Activated CD4-positive, alpha-beta memory T cell treated with anti-CD3 and anti-CD28 coated beads, Interleukin-2, amount 10 ng/mL, durations not matched to agents 7 days and 5 days (primary cell): Measurements from ENCODE around the gene CFAP97D2. TPM values are rescaled to one million over a fixed set of nuclear protein-coding genes. Genes with fewer than 3 reads are reported as not detected.
A peak's percentile ranks its signal among the peaks of the same experiment; 100 is the strongest.
"Not testable (repeated sequence)": the region's sequence is repeated elsewhere in the genome, so short reads cannot be mapped to it uniquely, and the experiment has no call there.

Experiments used
- CTCF ChIA-PET: fragments of 350-600 bp; sonication (Branson Sonifier 250); formaldehyde crosslinking; loops from one replicate; lab custom pipeline; 2021; ENCODE audit warnings: antibody characterized with exemption, inconsistent platforms; lab: Charles Lee
- POLR2A ChIA-PET: fragments of 350-600 bp; sonication (Branson Sonifier 250); formaldehyde crosslinking; loops from one replicate; lab custom pipeline; 2021; ENCODE audit warnings: antibody characterized with exemption; lab: Charles Lee
- DNase-seq: peaks from one replicate; pipeline ENCODE4 v3.0.0-alpha.2; 2020
- H3K27ac Mint-ChIP-seq: one replicate; pipeline ENCODE4 v1.8.0; 2021; ENCODE audit warnings: mild to moderate bottlenecking, mixed read lengths
- H3K27me3 Mint-ChIP-seq: one replicate; pipeline ENCODE4 v1.8.0; 2021; ENCODE audit warnings: mixed read lengths
- H3K36me3 Mint-ChIP-seq: one replicate; pipeline ENCODE4 v1.8.0; 2021; ENCODE audit warnings: low read depth, mixed read lengths
- H3K4me1 Mint-ChIP-seq: one replicate; pipeline ENCODE4 v1.8.0; 2021; ENCODE audit warnings: mixed read lengths
- H3K4me3 Mint-ChIP-seq: one replicate; pipeline ENCODE4 v1.8.0; 2021; ENCODE audit warnings: mild to moderate bottlenecking, mixed read lengths
- H3K9me3 Mint-ChIP-seq: one replicate; pipeline ENCODE4 v1.8.0; 2021; ENCODE audit warnings: mixed read lengths
- total RNA-seq, 2 experiments: library from RNA; stranded (reverse); gene quantifications; one replicate each; pipeline ENCODE4 v1.2.3, GENCODE V29; 2021

CFAP97D2 gene
- total RNA-seq, 2 experiments from 2014 or later, result not detected

DNA sequence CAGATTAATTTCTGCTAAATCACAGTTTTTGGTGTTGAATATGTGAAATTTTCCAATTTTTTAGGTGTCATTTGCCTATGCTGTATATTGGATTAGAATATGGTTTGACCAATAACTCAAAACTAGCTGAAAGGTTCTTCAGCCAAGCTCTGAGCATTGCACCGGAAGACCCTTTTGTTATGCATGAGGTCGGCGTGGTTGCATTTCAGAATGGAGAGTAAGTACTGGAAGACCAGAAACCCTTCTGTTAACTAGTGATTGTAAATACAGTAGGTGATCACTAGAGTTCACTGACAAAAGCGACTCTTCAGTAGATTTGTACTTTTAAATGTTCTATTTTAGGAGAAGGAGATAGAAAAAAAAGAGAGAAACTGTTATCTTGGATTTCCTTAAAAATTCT, 78.0 kb downstream of the CFAP97D2 start:
- H3K36me3 Mint-ChIP-seq, result peaks cover 71% of the 10 kb centered on the region
- no peak overlapping the region for H3K4me3 Mint-ChIP-seq
- H3K27me3 Mint-ChIP-seq, result no peaks in the 10 kb centered on the region
- H3K27ac Mint-ChIP-seq, result no peak overlapping the region
- H3K9me3 Mint-ChIP-seq, result no peaks in the 10 kb centered on the region
- DNase-seq, result no peak
- H3K4me1 Mint-ChIP-seq, result peaks cover 21% of the 10 kb centered on the region
- ChIA-PET POLR2A (interaction anchor here (1.7 kb wide), 1 partner anchor 12 kb away, joined by 5 read pairs; no protein-coding TSS in a partner anchor), CTCF (interaction anchor here (1.1 kb wide), 1 partner anchor 13 kb away, joined by 3 read pairs; no protein-coding TSS in a partner anchor)

- CTCF ChIA-PET, result no interaction called here
- Mint-ChIP-seq H3K36me3 (peaks cover 83% of the 10 kb centered on the region), H3K27ac (no peak overlapping the region), H3K9me3 (no peaks in the 10 kb centered on the region), H3K4me1 (peaks cover 37% of the 10 kb centered on the region), H3K27me3 (no peaks in the 10 kb centered on the region), H3K4me3 (no peak overlapping the region)
- no peak for DNase-seq
- POLR2A ChIA-PET, result interaction anchor here (0.6 kb wide), 1 partner anchor 1048 kb away, joined by 4 read pairs; no protein-coding TSS in a partner anchor
Measured at GRCh38 chr13:114258589-114258988, 79.5 kb downstream of the CFAP97D2 start.

- Mint-ChIP-seq H3K9me3 (no peaks in the 10 kb centered on the region), H3K4me1 (peaks cover 40% of the 10 kb centered on the region), H3K4me3 (no peak overlapping the region), H3K27me3 (no peaks in the 10 kb centered on the region), H3K36me3 (peaks cover 79% of the 10 kb centered on the region), H3K27ac (no peak overlapping the region)
- POLR2A ChIA-PET, result interaction anchor here (1.4 kb wide), 1 partner anchor 10 kb away, joined by 3 read pairs; no protein-coding TSS in a partner anchor
- DNase-seq, result no peak
- CTCF ChIA-PET, result no interaction called here
Measured at GRCh38 chr13:114259374-114259773, 80.3 kb downstream of the CFAP97D2 start.

- ChIA-PET CTCF (no interaction called here), POLR2A (interaction anchor here (1.4 kb wide), 1 partner anchor 11 kb away, joined by 3 read pairs; no protein-coding TSS in a partner anchor)
- peaks cover 43% of the 10 kb centered on the region for H3K4me1 Mint-ChIP-seq
- no peak overlapping the region for H3K27ac Mint-ChIP-seq
- no peaks in the 10 kb centered on the region for H3K27me3 Mint-ChIP-seq
- peaks cover 77% of the 10 kb centered on the region for H3K36me3 Mint-ChIP-seq
- H3K4me3 Mint-ChIP-seq, result no peak overlapping the region
- no peak for DNase-seq
- H3K9me3 Mint-ChIP-seq, result no peaks in the 10 kb centered on the region
Measured at GRCh38 chr13:114259974-114260373, 80.9 kb downstream of the CFAP97D2 start.

- no peaks in the 10 kb centered on the region for H3K27me3 Mint-ChIP-seq
- H3K4me3 Mint-ChIP-seq, result no peak overlapping the region
- H3K4me1 Mint-ChIP-seq, result peaks cover 50% of the 10 kb centered on the region
- H3K9me3 Mint-ChIP-seq, result no peaks in the 10 kb centered on the region
- peaks cover 78% of the 10 kb centered on the region for H3K36me3 Mint-ChIP-seq
- no peak for DNase-seq
- POLR2A ChIA-PET, result no interaction called here
- CTCF ChIA-PET, result no interaction called here
- H3K27ac Mint-ChIP-seq, result no peak overlapping the region
Measured at GRCh38 chr13:114260814-114261213, 81.8 kb downstream of the CFAP97D2 start.

DNA sequence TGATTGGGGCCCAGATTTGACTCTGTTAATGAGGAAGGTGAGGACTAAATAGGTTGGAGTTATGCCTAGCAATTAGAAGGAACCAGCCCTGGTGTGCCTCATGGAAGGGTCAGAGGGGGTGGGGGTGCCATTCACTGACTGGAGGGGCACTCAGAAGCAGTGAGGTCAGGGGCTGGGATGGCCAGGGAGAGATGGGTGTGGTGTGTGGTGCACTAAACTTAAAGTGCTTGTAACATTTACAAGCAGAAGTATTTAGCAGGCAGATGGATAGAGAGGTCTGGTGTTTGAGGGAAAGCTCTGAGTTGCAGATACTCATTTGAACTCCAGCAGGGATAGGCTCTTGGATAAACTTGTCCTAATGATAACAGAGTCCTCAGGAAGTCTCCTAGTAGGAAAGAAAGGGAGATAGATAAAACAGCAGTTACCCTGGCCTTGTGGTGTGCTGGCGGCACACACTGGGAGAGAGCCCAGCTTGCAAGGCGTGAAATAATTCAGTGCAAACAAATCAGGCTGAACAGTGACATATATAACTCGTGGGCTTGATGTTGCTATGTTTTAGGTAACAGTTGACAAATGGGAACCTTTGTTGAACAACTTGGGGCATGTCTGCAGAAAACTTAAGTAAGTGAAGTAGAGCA, 82.4 kb downstream of the CFAP97D2 start:
- Mint-ChIP-seq H3K36me3 (peaks cover 78% of the 10 kb centered on the region), H3K27me3 (no peaks in the 10 kb centered on the region), H3K4me3 (no peak overlapping the region), H3K4me1 (peaks cover 56% of the 10 kb centered on the region), H3K9me3 (no peaks in the 10 kb centered on the region), H3K27ac (peak overlapping the region; percentile 61)
- POLR2A ChIA-PET, result interaction anchor here (0.8 kb wide), 1 partner anchor 20 kb away, joined by 3 read pairs; the partner anchor contains the start of gene UPF3A
- CTCF ChIA-PET, result no interaction called here
- DNase-seq, result no peak

DNA sequence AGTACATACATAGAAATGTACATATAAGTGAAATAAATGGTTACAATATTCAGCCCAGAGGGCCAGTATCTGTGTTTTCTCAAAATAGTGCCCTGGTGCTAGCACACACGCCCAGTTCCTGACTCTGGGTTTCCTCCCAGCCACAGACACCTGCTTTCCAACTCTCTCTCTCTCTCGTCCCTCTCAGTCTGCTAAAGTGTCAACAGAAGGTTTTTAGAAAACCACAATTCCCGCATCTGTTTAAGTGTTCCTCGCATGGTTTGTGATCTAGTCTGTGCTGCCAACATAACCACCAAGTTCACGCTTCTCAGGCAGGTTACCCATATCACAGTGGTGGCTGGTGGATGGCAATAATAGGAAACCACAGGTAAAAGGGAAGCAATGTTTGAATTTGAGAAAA, 84.5 kb downstream of the CFAP97D2 start:
- peak; percentile 37 for DNase-seq

DNA sequence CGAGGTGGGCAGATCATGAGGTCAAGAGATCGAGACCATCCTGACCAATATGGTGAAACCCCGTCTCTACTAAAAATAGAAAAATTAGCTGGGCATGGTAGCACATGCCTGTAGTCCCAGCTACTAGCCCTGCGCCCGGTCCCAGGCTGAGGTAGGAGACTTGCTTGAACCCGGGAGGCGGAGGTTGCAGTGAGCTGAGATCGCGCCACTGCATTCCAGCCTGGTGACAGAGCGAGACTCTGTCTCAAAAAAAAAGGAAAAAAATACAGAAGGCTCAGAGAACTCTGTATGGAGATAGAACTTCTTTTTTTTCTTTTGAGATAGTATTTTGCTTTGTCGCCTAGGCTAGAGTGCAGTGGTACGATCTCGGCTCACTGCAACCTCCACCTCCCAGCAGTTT, 85.3 kb downstream of the CFAP97D2 start:
- POLR2A ChIA-PET, result interaction anchor here (1.2 to 6.6 kb wide), 2 partner anchors 16 to 77 kb away, joined by 3 to 59 read pairs; partner anchors contain the start of gene UPF3A
- not testable (repeated sequence) for H3K27me3 Mint-ChIP-seq

More for the DNA sequence above, 84.5 kb downstream of the CFAP97D2 start:
- CTCF ChIA-PET, result no interaction called here
- POLR2A ChIA-PET, result interaction anchor here (6.6 kb wide), 1 partner anchor 17 kb away, joined by 59 read pairs; the partner anchor contains the start of gene UPF3A
- Mint-ChIP-seq H3K27me3 (no peaks in the 10 kb centered on the region), H3K9me3 (no peaks in the 10 kb centered on the region), H3K4me1 (peaks cover 72% of the 10 kb centered on the region), H3K27ac (peak overlapping the region; percentile 77), H3K36me3 (peaks cover 83% of the 10 kb centered on the region), H3K4me3 (peak overlapping the region; percentile 12)

DNA sequence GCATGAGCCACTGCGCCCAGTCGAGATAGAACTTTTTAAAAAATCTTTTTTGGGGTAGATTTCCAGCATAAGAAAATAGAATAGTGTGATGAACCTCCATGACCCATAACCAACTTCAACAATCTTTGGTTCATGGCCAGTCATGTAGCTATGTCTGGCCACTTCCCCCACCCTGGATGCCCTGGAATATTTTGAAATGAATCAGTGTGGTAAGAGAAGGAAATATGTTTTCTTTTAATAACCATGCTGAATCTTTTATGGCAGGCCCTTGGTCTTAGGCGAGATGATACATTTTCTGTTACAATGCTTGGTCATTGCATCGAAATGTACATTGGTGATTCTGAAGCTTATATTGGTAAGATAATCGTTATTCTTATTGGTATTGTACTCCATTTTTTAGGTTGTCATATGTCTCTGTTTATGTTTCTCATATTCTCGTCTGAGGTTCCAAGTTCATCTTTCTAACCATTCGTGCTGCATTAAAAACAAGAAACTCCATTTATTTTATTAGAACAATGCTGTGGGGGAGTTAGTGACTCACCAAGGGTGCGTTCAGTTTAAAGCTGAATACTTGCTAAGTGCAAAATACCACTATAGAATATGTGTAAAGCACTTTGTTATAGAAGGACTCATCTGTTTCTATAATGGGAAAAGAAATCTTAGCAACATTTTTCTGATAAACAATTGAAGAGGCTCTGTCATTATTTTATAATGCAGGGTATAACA, 86.0 kb downstream of the CFAP97D2 start:
- H3K4me3 Mint-ChIP-seq, result no peak overlapping the region
- H3K27me3 Mint-ChIP-seq, result no peaks in the 10 kb centered on the region
- peaks cover 83% of the 10 kb centered on the region for H3K36me3 Mint-ChIP-seq
- no peak for DNase-seq
- ChIA-PET CTCF (no interaction called here), POLR2A (interaction anchor here (1.2 to 6.6 kb wide), 2 partner anchors 16 to 76 kb away, joined by 3 to 59 read pairs; partner anchors contain the start of gene UPF3A)
- peak overlapping the region; percentile 27 for H3K27ac Mint-ChIP-seq
- H3K9me3 Mint-ChIP-seq, result peaks cover 3% of the 10 kb centered on the region
- H3K4me1 Mint-ChIP-seq, result peaks cover 77% of the 10 kb centered on the region

More for the DNA sequence above, 85.3 kb downstream of the CFAP97D2 start:
- H3K9me3 Mint-ChIP-seq, H3K4me3 Mint-ChIP-seq, CTCF ChIA-PET, H3K27ac Mint-ChIP-seq, DNase-seq: not testable (repeated sequence)
- Mint-ChIP-seq H3K4me1 (peaks cover 79% of the 10 kb centered on the region), H3K36me3 (peaks cover 86% of the 10 kb centered on the region)

- peaks cover 71% of the 10 kb centered on the region for H3K4me1 Mint-ChIP-seq
- peaks cover 77% of the 10 kb centered on the region for H3K36me3 Mint-ChIP-seq
- ChIA-PET POLR2A (interaction anchor here (6.6 kb wide), 1 partner anchor 14 kb away, joined by 59 read pairs; the partner anchor contains the start of gene UPF3A), CTCF (no interaction called here)
- H3K27me3 Mint-ChIP-seq, result no peaks in the 10 kb centered on the region
- peaks cover 3% of the 10 kb centered on the region for H3K9me3 Mint-ChIP-seq
- DNase-seq, result no peak
- H3K4me3 Mint-ChIP-seq, result peak overlapping the region; percentile 56
- H3K27ac Mint-ChIP-seq, result peak overlapping the region; percentile 33
Measured at GRCh38 chr13:114266241-114266640, 87.2 kb downstream of the CFAP97D2 start.

- H3K9me3 Mint-ChIP-seq, result peaks cover 3% of the 10 kb centered on the region
- H3K4me1 Mint-ChIP-seq, result peaks cover 49% of the 10 kb centered on the region
- H3K27me3 Mint-ChIP-seq, result no peaks in the 10 kb centered on the region
- ChIA-PET CTCF (interaction anchor here (0.8 to 1.1 kb wide), 2 partner anchors 11 to 67 kb away, joined by 3 to 5 read pairs; no protein-coding TSS in a partner anchor), POLR2A (interaction anchor here (1.0 to 6.6 kb wide), 8 partner anchors 11 to 203 kb away, joined by 3 to 59 read pairs (median 4); partner anchors contain the start of gene UPF3A)
- peak overlapping the region; percentile 56 for H3K4me3 Mint-ChIP-seq
- H3K36me3 Mint-ChIP-seq, result peaks cover 73% of the 10 kb centered on the region
- peak; percentile 50 for DNase-seq
- peak overlapping the region; percentile 78 for H3K27ac Mint-ChIP-seq
Measured at GRCh38 chr13:114268344-114269280, 89.6 kb downstream of the CFAP97D2 start.

GRCh38 chr13:114269281-114269770, 90.3 kb downstream of the CFAP97D2 start:
- Mint-ChIP-seq H3K4me1 (peaks cover 46% of the 10 kb centered on the region), H3K9me3 (peaks cover 3% of the 10 kb centered on the region), H3K4me3 (no peak overlapping the region)

More at GRCh38 chr13:114269281-114269770, 90.3 kb downstream of the CFAP97D2 start:
- ChIA-PET POLR2A (interaction anchor here (1.0 to 6.6 kb wide), 7 partner anchors 11 to 204 kb away, joined by 3 to 59 read pairs (median 5); partner anchors contain the start of gene UPF3A), CTCF (interaction anchor here (0.8 to 1.1 kb wide), 2 partner anchors 10 to 66 kb away, joined by 3 to 5 read pairs; no protein-coding TSS in a partner anchor)
- no peak for DNase-seq
- H3K27me3 Mint-ChIP-seq, result no peaks in the 10 kb centered on the region
- H3K27ac Mint-ChIP-seq, result peak overlapping the region; percentile 78
- peaks cover 72% of the 10 kb centered on the region for H3K36me3 Mint-ChIP-seq
